HUES6 (cell line): ENCODE results near the gene TTC21B.

Experiments used
- H3K27ac ChIP-seq: 2 replicates; pipeline ENCODE4 v1.7.0; 2013; ENCODE audit warnings: low read depth, mild to moderate bottlenecking, low read length, inconsistent platforms
- H3K27me3 ChIP-seq: 2 replicates; pipeline ENCODE4 v1.6.1; 2013; ENCODE audit warnings: low read length; ENCODE audit not compliant: control insufficient read depth, insufficient read depth
- H3K36me3 ChIP-seq: 2 replicates; pipeline ENCODE4 v1.6.1; 2013; ENCODE audit warnings: low read length; ENCODE audit not compliant: control insufficient read depth, insufficient read depth
- H3K4me1 ChIP-seq: 2 replicates; pipeline ENCODE4 v1.6.1; 2013; ENCODE audit warnings: low read length; ENCODE audit not compliant: control insufficient read depth, insufficient read depth
- H3K4me3 ChIP-seq: 2 replicates; pipeline ENCODE4 v1.5.1; 2013; ENCODE audit warnings: low read depth, low read length
- H3K9ac ChIP-seq: one replicate; pipeline ENCODE4 v1.6.1; 2013; ENCODE audit warnings: mild to moderate bottlenecking, low read length
- H3K9me3 ChIP-seq: 2 replicates; pipeline ENCODE4 v1.6.1; 2013; ENCODE audit warnings: low read depth, low read length; ENCODE audit not compliant: control insufficient read depth, insufficient read depth

TTC21B gene

GRCh38 chr2:165888171-165888570, 65.4 kb downstream of the TTC21B start:
- Histone ChIP-seq H3K27ac (no peak overlapping the region), H3K9me3 (no peaks in the 10 kb centered on the region), H3K9ac (no peak overlapping the region), H3K4me1 (no peaks in the 10 kb centered on the region), H3K36me3 (peaks cover 39% of the 10 kb centered on the region), H3K27me3 (no peaks in the 10 kb centered on the region), H3K4me3 (no peak overlapping the region)

GRCh38 chr2:165886487-165887146, 67.0 kb downstream of the TTC21B start:
- Histone ChIP-seq H3K27ac (no peak overlapping the region), H3K4me1 (no peaks in the 10 kb centered on the region), H3K27me3 (no peaks in the 10 kb centered on the region), H3K4me3 (no peak overlapping the region), H3K9ac (no peak overlapping the region), H3K36me3 (peaks cover 50% of the 10 kb centered on the region), H3K9me3 (no peaks in the 10 kb centered on the region)

GRCh38 chr2:165877565-165878550, 75.7 kb downstream of the TTC21B start:
- H3K27me3 ChIP-seq: no peaks in the 10 kb centered on the region
- H3K27ac ChIP-seq: no peak overlapping the region
- H3K9ac ChIP-seq: no peak overlapping the region
- no peaks in the 10 kb centered on the region for H3K4me1 ChIP-seq
- no peak overlapping the region for H3K4me3 ChIP-seq
- H3K9me3 ChIP-seq: no peaks in the 10 kb centered on the region
- H3K36me3 ChIP-seq: peaks cover 45% of the 10 kb centered on the region

- Histone ChIP-seq H3K36me3 (peaks cover 34% of the 10 kb centered on the region), H3K27ac (no peak overlapping the region), H3K27me3 (no peaks in the 10 kb centered on the region), H3K9me3 (no peaks in the 10 kb centered on the region), H3K4me1 (no peaks in the 10 kb centered on the region), H3K4me3 (no peak overlapping the region), H3K9ac (no peak overlapping the region)
These were observed 76.9 kb downstream of the TTC21B start for GRCh38 chr2:165876712-165877111.

GRCh38 chr2:165876269-165876668, 77.3 kb downstream of the TTC21B start:
- Histone ChIP-seq H3K4me3 (no peak overlapping the region), H3K4me1 (no peaks in the 10 kb centered on the region), H3K9ac (no peak overlapping the region), H3K36me3 (peaks cover 32% of the 10 kb centered on the region), H3K27ac (no peak overlapping the region), H3K9me3 (no peaks in the 10 kb centered on the region), H3K27me3 (no peaks in the 10 kb centered on the region)

GRCh38 chr2:165874445-165875039, 79.0 kb downstream of the TTC21B start:
- Histone ChIP-seq H3K4me1 (no peaks in the 10 kb centered on the region), H3K9ac (no peak overlapping the region)

GRCh38 chr2:165872101-165872791, 81.3 kb downstream of the TTC21B start:
- Histone ChIP-seq H3K9ac (no peak overlapping the region), H3K27me3 (no peaks in the 10 kb centered on the region), H3K4me1 (no peaks in the 10 kb centered on the region), H3K4me3 (no peak overlapping the region), H3K36me3 (peaks cover 6% of the 10 kb centered on the region; the same call in 1 of the 2 replicates), H3K9me3 (no peaks in the 10 kb centered on the region), H3K27ac (no peak overlapping the region)

More at GRCh38 chr2:165874445-165875039, 79.0 kb downstream of the TTC21B start:
- Histone ChIP-seq H3K9me3 (no peaks in the 10 kb centered on the region), H3K4me3 (no peak overlapping the region), H3K27me3 (no peaks in the 10 kb centered on the region), H3K27ac (no peak overlapping the region), H3K36me3 (peaks cover 19% of the 10 kb centered on the region)

GRCh38 chr2:165871025-165871424, 82.6 kb downstream of the TTC21B start:
- no peak overlapping the region for H3K9ac ChIP-seq
- H3K27ac ChIP-seq: no peak overlapping the region
- H3K4me3 ChIP-seq: no peak overlapping the region
- H3K36me3 ChIP-seq: peaks cover 4% of the 10 kb centered on the region; the same call in 1 of the 2 replicates
- no peaks in the 10 kb centered on the region for H3K27me3 ChIP-seq
- no peaks in the 10 kb centered on the region for H3K9me3 ChIP-seq
- no peaks in the 10 kb centered on the region for H3K4me1 ChIP-seq

GRCh38 chr2:165870346-165870745, 83.2 kb downstream of the TTC21B start:
- peaks cover 4% of the 10 kb centered on the region; the same call in 1 of the 2 replicates for H3K36me3 ChIP-seq
- no peak overlapping the region for H3K4me3 ChIP-seq
- no peak overlapping the region for H3K27ac ChIP-seq
- no peaks in the 10 kb centered on the region for H3K9me3 ChIP-seq
- H3K9ac ChIP-seq: no peak overlapping the region
- H3K4me1 ChIP-seq: no peaks in the 10 kb centered on the region
- no peaks in the 10 kb centered on the region for H3K27me3 ChIP-seq

GRCh38 chr2:165868211-165868610, 85.4 kb downstream of the TTC21B start:
- Histone ChIP-seq H3K9me3 (no peaks in the 10 kb centered on the region), H3K9ac (no peak overlapping the region), H3K36me3 (peaks cover under 1% of the 10 kb centered on the region; the same call in 1 of the 2 replicates), H3K27me3 (no peaks in the 10 kb centered on the region), H3K4me3 (no peak overlapping the region), H3K27ac (no peak overlapping the region), H3K4me1 (no peaks in the 10 kb centered on the region)
